Stimulated activated CD8-positive, alpha-beta memory T cell treated with anti-CD3 and anti-CD28 coated beads, Interleukin-15, amount 100 ng/mL, for 1 hour (primary cell): ENCODE data around the gene LASP1.
"Not testable (repeated sequence)": the region's sequence is repeated elsewhere in the genome, so short reads cannot be mapped to it uniquely, and the experiment has no call there.

Source experiments
- DNase-seq: peaks from one replicate; pipeline ENCODE4 v3.0.0-alpha.2; 2020; ENCODE audit warnings: low read depth

Gene LASP1

GRCh38 chr17:38908676-38909181 is 38.9 kb downstream of the LASP1 start:
- no peak for DNase-seq

DNA sequence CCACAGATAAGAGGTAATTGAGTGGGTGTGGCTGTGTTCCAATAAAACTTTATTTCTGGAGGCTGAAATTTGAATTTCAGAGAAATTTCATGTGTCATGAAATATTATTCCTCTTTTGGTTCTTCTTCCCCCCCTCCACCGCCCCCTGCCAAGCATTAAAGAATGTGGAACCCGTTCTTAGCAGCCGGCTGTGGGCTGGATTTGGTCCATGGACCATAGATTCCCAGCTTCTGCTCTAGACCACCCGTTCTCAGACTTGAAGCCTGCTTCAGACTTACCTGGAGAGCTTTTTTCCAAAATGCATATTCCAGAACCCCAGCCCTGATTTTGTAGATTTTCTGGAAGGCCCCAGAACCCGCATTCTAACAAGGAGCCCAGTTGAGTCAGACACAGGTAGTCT is 40.5 kb downstream of the LASP1 start:
- DNase-seq, result no peak

- no peak for DNase-seq
These were observed 41.3 kb downstream of the LASP1 start for GRCh38 chr17:38911081-38911730.

DNA sequence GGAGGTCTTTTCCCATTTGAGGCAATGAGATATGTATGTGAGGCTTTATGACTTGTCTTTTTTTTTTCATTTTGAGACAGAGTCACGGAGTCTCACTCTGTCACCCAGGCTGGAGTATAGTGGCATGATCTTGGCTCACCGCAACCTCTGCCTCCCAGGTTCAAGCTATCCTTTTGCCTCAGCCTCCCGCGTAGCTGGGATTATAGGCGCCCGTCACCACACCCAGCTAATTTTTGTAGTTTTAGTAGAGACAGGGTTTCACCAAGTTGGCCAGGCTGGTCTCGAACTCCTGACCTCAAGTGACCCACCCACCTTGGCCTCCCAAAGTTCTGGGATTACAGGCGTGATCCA is 41.8 kb downstream of the LASP1 start:
- not testable (repeated sequence) for DNase-seq

- no peak for DNase-seq
These were observed 42.5 kb downstream of the LASP1 start for GRCh38 chr17:38912221-38912813.

DNA sequence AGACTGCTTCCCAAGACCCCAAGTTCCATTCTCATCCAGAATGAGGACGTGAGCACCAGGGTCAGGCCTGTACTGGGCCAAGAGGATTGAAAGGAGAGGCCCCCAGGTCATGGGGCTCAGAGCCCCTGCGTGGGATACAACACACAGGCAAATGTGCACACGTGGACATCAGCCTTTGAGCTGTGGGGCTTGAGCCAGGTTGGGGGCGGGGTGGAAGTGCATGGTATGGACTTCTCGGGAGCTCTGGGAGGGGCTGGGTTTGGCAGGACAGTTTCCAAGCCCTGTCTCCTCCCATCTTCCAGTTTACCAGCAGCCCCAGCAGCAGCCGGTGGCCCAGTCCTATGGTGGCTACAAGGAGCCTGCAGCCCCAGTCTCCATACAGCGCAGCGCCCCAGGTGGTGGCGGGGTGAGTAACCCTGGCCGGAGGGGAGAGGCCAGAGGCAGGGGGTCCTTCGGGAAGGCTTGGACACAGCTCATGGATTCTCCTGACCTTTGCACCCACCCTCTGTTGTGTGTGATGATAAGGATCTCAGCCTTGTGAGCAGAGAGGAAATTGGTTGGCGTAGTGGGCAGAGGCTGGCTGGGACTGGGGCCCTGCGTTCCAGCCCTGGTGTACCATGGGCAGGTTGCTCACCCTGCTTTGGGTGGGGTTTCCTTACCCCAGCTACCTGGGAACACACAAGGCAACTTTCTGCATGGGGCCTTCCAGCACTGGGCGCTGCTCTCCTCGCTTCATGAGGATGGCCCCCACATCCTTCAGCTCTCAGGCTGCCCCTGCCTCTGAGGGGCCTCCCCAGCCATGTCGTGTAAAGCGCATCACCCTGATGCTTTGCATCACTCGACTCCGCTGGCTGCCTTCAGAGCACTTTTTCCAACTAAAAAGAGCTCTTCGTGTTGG is 45.1 kb downstream of the LASP1 start:
- DNase-seq, result no peak

GRCh38 chr17:38915639-38915995 is 45.8 kb downstream of the LASP1 start:
- DNase-seq, result no peak

GRCh38 chr17:38916771-38917170 is 46.9 kb downstream of the LASP1 start:
- DNase-seq, result no peak

DNA sequence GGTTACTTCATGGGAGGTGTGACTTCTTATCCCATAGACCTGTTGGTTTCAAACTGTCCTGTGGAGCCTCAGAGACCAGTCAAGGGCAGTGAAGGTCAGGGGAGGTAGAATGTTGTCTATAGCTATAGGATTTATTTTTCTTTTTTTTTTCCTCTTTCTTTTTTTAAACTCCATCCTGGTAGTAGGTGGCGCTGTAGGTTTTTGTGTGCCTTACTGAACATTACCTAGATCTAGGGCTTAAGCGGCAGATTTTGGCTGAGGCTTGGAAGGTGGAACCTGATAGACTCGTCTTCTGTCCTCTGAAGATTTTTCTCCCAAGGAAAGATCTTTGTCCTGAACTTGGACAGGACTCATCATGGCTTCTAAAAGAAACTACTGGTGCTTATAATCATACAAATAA is 47.4 kb downstream of the LASP1 start:
- DNase-seq, result no peak

DNA sequence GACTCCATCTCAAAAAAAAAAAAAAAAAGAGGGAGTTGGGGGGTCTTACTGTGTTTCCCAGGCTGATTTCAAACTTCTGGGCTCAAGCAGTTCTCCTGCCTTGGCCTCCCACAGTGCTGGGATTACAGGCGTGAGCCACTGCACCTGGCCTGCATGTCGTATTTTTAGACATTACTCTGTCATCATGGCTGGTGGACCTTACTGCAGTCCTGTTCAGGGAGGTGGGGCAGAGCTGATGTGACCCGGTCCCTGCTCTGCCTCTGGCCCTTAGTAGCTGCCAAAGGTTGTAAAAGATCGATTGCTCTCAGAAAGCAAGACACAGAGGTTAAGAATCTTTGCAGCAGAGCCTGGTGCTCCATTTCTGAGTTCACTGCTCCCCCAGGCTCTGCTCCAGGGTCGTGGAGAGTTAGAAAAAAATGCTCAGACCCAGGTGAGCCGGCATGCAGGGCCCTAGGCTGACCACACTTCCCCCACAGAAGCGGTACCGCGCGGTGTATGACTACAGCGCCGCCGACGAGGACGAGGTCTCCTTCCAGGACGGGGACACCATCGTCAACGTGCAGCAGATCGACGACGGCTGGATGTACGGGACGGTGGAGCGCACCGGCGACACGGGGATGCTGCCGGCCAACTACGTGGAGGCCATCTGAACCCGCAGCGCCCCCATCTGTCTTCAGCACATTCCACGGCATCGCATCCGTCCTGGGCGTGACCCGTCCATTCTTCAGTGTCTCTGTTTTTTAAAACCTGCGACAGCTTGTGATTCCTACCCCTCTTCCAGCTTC is 48.5 kb downstream of the LASP1 start:
- DNase-seq, result no peak

DNA sequence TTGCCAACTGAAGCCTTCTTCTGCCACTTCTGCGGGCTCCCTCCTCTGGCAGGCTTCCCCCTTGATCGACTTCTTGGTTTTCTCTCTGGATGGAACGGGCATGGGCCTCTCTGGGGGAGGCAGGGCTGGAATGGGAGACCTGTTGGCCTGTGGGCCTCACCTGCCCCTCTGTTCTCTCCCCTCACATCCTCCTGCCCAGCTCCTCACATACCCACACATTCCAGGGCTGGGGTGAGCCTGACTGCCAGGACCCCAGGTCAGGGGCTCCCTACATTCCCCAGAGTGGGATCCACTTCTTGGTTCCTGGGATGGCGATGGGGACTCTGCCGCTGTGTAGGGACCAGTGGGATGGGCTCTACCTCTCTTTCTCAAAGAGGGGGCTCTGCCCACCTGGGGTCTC is 49.1 kb downstream of the LASP1 start:
- DNase-seq, result no peak

DNA sequence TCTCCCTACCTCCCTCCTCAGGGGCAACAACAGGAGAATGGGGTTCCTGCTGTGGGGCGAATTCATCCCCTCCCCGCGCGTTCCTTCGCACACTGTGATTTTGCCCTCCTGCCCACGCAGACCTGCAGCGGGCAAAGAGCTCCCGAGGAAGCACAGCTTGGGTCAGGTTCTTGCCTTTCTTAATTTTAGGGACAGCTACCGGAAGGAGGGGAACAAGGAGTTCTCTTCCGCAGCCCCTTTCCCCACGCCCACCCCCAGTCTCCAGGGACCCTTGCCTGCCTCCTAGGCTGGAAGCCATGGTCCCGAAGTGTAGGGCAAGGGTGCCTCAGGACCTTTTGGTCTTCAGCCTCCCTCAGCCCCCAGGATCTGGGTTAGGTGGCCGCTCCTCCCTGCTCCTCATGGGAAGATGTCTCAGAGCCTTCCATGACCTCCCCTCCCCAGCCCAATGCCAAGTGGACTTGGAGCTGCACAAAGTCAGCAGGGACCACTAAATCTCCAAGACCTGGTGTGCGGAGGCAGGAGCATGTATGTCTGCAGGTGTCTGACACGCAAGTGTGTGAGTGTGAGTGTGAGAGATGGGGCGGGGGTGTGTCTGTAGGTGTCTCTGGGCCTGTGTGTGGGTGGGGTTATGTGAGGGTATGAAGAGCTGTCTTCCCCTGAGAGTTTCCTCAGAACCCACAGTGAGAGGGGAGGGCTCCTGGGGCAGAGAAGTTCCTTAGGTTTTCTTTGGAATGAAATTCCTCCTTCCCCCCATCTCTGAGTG is 49.6 kb downstream of the LASP1 start:
- DNase-seq, result no peak

GRCh38 chr17:38920374-38921291 is 50.8 kb downstream of the LASP1 start:
- no peak for DNase-seq

GRCh38 chr17:38921756-38922411 is 52.0 kb downstream of the LASP1 start:
- no peak for DNase-seq

DNA sequence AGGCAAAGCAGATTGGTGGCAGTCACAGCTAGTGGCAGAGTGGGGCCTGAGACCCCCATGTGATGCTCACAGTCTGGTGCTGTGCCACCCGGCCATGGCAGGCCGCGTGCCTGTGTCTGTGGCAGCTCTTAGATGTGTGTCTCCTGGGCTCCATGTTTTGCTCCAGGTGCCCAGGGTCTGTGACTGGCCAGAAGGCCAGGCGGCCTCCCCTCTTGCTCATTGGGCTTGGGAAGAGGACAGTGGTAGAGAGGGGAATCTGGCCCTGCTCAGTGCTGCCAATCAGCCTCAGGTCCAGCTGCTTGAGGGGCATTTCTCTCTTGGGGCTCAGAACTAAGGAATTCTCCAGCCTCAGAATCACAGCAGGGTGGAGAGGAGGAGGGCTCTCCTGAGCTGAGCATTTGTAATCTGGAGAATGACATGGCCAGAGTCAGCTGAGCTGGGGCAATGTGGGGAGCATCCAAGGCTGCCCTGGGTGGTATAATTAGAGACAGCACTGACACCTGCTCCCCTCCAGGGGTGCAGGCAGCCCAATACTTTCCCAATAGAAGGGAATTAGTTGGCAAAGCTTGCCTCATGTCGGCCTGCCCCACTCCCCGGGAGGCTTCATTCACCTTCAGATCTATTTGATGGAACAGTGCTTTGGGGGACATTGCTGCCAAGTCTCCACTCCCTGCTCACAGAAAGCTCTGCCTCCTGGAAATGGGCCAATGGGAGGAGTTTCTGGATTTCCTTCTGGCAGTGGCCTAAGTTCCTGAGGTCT is 52.9 kb downstream of the LASP1 start:
- DNase-seq, result no peak

GRCh38 chr17:38925263-38925995 is 55.6 kb downstream of the LASP1 start, which contains the start of gene LASP1NB:
Gene LASP1NB (plus strand): TSS chr17:38925614.
- peak; percentile 10 for DNase-seq

GRCh38 chr17:38926293-38927070 is 56.6 kb downstream of the LASP1 start:
- DNase-seq, result no peak
